IPS-20b (cell line): Measurements from ENCODE around the gene TRAF3.
"Not testable (repeated sequence)": the region's sequence is repeated elsewhere in the genome, so short reads cannot be mapped to it uniquely, and the experiment has no call there.

Experiments used
- H3K27ac ChIP-seq: one replicate; pipeline ENCODE4 v1.5.1; 2013; ENCODE audit warnings: low read length
- H3K27me3 ChIP-seq: 2 replicates; pipeline ENCODE4 v1.6.1; 2013; ENCODE audit warnings: mild to moderate bottlenecking, low read length, inconsistent platforms; ENCODE audit not compliant: insufficient read depth
- H3K36me3 ChIP-seq: 2 replicates; pipeline ENCODE4 v1.6.1; 2013; ENCODE audit warnings: low read depth, mild to moderate bottlenecking, inconsistent platforms, low read length, moderate library complexity; ENCODE audit not compliant: insufficient read depth
- H3K4me1 ChIP-seq: 2 replicates; pipeline ENCODE4 v1.6.1; 2013; ENCODE audit warnings: mild to moderate bottlenecking, control low read depth, inconsistent platforms, low read length, moderate library complexity; ENCODE audit not compliant: insufficient read depth
- H3K4me3 ChIP-seq: 2 replicates; pipeline ENCODE4 v1.5.1; 2013; ENCODE audit warnings: mild to moderate bottlenecking, low read length, inconsistent platforms
- H3K9ac ChIP-seq: 2 replicates; pipeline ENCODE4 v1.6.1; 2013; ENCODE audit warnings: low read depth, mild to moderate bottlenecking, inconsistent platforms, low read length, moderate library complexity
- H3K9me3 ChIP-seq: 2 replicates; pipeline ENCODE4 v1.6.1; 2013; ENCODE audit warnings: mild to moderate bottlenecking, low read depth, low read length, inconsistent platforms; ENCODE audit not compliant: insufficient read depth

Gene TRAF3

DNA sequence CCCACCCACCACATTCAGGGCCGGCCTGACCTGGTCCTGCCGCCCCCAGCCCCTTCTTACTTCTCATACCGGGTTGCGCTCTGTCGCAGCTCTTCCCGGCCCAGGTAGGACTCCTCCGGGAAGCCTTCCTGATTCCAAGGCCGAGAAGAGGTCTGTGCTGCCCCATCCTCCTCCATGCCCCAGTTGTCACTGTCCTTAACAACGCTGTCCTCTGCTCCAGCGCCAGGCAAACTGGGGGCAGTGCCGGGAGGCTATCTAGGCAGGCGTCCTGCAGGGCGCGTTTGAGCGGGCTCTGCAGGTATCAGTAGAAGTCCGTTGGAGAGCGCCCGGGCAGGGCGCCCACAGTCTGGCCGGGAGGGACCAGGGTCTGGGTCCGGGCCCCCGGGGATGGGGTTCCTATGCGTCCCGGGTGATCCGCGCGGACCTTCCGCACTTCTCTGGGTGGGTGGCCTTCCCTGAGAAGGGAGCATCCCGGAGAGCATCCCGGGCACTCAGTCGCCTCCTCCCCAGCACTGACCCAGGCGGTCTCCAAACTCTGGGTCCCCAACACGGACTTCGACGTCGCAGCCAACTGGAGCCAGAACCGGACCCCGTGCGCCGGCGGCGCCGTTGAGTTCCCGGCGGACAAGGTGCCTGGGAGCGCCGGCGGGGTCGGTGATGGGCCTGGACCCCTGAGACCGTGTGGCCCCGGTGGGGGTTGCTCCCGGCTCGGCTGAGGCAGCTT lies 146.1 kb downstream of the TRAF3 start:
- Histone ChIP-seq H3K27ac (no peak overlapping the region), H3K9me3 (no peaks in the 10 kb centered on the region), H3K9ac (no peak overlapping the region), H3K4me3 (peak overlapping the region; percentile 58), H3K4me1 (peaks cover 3% of the 10 kb centered on the region; the same call in 1 of the 2 replicates), H3K27me3 (peaks cover 81% of the 10 kb centered on the region), H3K36me3 (no peaks in the 10 kb centered on the region)

DNA sequence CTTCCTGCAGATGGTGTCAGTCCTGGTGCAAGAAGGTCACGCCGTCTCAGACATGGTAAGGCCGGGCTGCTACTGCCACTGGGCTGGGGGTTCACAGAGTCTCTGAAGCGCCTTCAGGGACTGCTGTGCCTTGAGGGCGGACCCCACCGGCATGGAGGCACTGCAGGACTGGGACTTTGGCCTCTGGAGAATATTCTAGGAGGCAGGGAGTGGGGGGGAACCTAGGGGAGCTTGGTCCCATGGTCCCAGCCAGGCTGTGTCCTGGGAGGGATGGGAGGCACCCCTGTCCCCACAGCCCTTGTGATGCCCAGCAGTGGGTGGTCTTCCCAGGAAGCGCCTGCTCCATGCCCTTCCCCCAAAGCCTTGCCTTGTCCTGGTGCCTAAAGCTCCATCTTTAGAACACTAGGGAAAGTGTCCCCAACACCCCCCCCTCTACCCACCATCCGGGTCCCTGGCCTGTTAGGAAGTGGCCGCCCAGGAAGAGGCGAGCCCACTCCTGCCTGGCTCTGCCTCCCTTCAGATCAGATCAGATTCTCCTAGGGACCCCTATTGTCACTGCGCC lies 146.8 kb downstream of the TRAF3 start:
- H3K27ac ChIP-seq, result no peak overlapping the region
- H3K4me3 ChIP-seq, result 0 out of 2 replicates have a peak overlapping the region, but pooled peaks have one; percentile 58
- no peak overlapping the region for H3K9ac ChIP-seq
- H3K27me3 ChIP-seq, result peaks cover 88% of the 10 kb centered on the region
- H3K36me3 ChIP-seq, result no peaks in the 10 kb centered on the region
- no peaks in the 10 kb centered on the region for H3K9me3 ChIP-seq
- peaks cover 3% of the 10 kb centered on the region; the same call in 1 of the 2 replicates for H3K4me1 ChIP-seq

DNA sequence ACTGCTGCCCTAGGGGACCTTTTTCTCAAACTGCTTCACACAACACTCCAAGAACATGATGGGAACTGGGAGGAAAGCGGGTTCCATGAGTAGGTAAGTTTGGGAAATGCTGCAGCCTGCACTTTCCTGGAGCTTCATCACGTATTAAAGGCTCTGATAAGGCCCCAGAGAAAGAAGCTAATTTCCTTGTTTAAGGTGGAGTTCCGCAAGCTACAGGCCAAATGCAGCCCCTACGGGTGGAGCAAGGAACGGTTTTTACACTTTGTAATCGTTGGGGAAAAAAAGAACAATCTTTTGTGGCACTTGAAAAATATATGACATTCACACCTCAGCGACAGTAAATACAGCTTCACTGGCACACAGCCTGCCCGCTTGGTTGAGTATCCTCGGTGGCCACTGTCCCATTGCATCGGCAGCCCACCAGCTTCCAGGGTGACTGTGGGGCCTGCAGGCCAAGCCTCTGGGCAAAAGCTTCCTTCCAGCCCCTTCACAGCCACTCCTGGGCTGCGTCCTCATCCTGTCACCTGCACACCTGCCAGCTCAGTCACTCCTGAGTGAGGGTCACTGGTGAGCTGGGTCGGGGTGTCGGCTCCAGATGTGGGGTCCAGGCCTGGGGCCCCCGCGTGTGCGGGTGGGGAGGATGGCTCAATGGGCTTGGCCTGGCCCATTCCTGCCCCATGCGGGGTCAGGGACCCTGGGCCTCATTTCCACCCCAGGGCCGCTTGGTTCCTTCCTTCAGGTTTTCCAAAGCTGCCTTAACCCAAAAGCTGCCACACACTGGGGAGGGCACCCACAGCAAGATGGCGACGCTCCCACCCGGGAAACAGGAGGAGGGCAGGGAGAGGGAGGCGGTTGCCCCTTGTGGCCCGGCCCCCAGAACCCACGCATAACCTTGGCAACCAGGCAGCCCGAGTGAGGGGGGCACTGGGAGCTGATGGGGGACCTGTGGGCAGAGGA lies 147.7 kb downstream of the TRAF3 start:
- Histone ChIP-seq H3K4me1 (peaks cover 3% of the 10 kb centered on the region; the same call in 1 of the 2 replicates), H3K36me3 (no peaks in the 10 kb centered on the region), H3K9ac (no peak overlapping the region), H3K27me3 (peaks cover 97% of the 10 kb centered on the region), H3K9me3 (no peaks in the 10 kb centered on the region), H3K4me3 (no peak overlapping the region), H3K27ac (no peak overlapping the region)

DNA sequence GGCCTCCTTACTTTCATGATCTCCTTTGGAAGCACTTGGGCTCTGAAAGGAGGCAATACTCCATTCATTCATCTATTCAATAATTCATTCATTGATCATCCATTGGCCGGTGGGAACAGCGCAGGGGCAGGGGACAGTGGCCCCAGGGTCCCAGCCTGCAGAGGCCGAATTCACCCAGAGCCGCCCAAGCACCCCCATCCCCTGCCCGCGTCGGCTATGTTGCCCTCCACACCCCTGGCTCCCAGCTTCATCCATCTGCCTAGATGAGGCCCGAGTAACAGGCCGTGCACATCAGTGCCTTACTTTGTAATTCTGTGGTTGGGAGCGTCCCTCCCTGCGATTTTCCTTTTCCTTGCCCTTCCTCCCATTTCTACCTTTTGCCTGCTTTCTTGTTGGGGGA lies 148.4 kb downstream of the TRAF3 start:
- Histone ChIP-seq H3K27me3 (peaks cover 100% of the 10 kb centered on the region), H3K4me1 (peaks cover 3% of the 10 kb centered on the region; the same call in 1 of the 2 replicates), H3K4me3 (no peak overlapping the region)

DNA sequence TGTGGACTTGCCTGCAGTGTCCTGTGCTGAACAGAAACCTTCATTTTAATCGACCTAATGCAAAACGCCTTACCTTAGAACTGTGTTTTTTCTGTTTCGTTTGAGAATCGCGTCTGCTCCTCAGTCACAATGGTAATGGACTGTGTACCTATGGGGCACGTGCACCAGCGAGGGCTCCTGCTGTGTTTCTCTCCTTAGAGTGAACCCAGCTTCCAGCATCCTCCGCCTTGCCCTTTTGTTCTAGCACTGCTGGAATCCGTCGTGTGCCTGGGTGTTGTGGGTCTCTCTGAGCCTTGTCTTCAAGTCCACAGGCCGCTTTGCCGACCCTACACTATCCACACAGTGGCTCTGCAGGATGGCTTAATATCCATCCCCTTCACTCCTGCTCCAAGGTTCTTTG lies 148.9 kb downstream of the TRAF3 start:
- Histone ChIP-seq H3K36me3 (no peaks in the 10 kb centered on the region), H3K27me3 (peaks cover 100% of the 10 kb centered on the region)

More for the DNA sequence above, 148.4 kb downstream of the TRAF3 start:
- Histone ChIP-seq H3K9me3 (no peaks in the 10 kb centered on the region), H3K27ac (no peak overlapping the region), H3K36me3 (no peaks in the 10 kb centered on the region), H3K9ac (no peak overlapping the region)

DNA sequence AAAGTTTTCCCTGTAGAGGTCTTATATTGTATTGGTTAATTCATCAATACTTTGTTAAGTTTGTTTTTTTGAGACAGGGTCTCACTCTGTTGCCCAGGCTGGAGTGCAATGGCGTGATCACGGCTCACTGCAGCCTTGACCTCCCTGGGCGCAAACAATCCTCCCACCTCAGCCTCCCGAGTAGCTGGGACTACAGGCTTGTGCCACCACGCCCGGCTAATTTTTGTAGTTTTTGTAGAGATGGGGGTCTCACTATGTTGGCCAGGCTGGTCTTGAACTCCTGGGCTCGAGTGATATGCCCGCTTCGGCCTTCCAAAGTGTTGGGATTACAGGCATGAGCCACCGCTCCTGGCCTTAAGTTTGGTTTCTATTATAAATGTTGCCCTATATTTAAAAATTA lies 149.6 kb downstream of the TRAF3 start:
- H3K27me3 ChIP-seq, result peaks cover 100% of the 10 kb centered on the region
- not testable (repeated sequence) for H3K36me3 ChIP-seq

More for the DNA sequence above, 148.9 kb downstream of the TRAF3 start:
- H3K4me1 ChIP-seq, result peaks cover 3% of the 10 kb centered on the region; the same call in 1 of the 2 replicates
- no peaks in the 10 kb centered on the region for H3K9me3 ChIP-seq
- no peak overlapping the region for H3K27ac ChIP-seq
- no peak overlapping the region for H3K4me3 ChIP-seq
- no peak overlapping the region for H3K9ac ChIP-seq

DNA sequence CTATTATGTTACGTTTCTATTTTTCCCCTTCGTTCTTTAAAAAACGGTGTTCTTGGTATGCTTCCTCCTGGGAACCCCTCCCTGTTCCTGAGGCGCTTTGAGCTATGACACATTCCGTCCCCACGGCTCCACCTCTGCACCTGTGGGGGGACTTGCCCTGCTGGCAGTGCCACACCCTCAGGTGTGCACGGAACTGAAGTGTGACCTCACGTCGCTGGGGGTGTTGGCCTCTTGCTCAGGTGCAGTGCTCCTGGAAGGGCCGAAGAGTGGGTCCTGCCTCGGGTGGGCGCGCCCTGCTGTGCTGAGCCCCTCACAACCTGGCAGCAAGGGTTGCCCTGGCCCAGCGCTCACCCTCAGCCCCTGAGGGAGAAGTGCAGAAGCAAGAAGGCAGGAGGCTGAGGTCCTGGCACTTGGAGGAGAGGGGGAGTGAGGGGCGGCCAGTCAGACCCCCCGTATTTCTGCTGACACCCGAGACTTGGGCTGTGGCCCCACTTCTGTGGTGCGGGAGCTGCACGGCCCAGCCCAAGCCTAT lies 150.2 kb downstream of the TRAF3 start:
- peaks cover 97% of the 10 kb centered on the region for H3K27me3 ChIP-seq
- peaks cover 3% of the 10 kb centered on the region; the same call in 1 of the 2 replicates for H3K4me1 ChIP-seq

More for the DNA sequence above, 149.6 kb downstream of the TRAF3 start:
- H3K9ac ChIP-seq, H3K9me3 ChIP-seq, H3K4me1 ChIP-seq, H3K27ac ChIP-seq, H3K4me3 ChIP-seq: not testable (repeated sequence)

DNA sequence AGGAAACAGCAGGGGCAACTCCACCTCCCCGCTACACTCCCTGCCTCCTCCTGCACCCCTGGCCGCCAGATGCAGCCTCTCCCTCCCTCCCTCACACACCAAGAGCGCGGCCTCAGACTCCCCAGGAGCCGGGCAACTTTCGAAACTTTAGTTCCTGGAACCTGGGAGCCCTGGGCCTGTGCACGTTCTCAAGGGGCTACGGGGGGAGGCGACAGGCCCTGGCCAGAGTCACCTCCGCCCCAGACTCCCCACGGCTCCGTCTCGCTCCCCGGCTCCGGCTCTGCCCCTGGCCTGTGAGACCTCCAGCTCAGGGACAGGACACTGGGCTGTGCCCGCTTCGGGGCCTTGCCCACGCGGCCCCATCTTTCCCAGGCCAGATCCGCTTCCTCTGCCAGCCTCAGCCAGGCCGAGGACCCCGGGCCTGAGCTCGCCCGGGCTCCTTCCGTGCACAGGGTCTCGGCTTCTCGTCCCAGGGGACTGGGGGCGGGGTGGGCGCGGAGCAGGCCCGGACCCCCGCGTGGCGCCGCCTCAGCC lies 150.7 kb downstream of the TRAF3 start:
- Histone ChIP-seq H3K4me1 (peaks cover 3% of the 10 kb centered on the region; the same call in 1 of the 2 replicates), H3K4me3 (peak overlapping the region; percentile 81), H3K36me3 (peaks cover 1% of the 10 kb centered on the region; the same call in 1 of the 2 replicates), H3K27ac (no peak overlapping the region), H3K27me3 (peaks cover 91% of the 10 kb centered on the region), H3K9me3 (no peaks in the 10 kb centered on the region), H3K9ac (peak overlapping the region; percentile 21; the same call in 1 of the 2 replicates)

More for the DNA sequence above, 150.2 kb downstream of the TRAF3 start:
- no peak overlapping the region for H3K9ac ChIP-seq
- peak overlapping the region; percentile 81; the same call in 1 of the 2 replicates for H3K4me3 ChIP-seq
- no peak overlapping the region for H3K27ac ChIP-seq
- no peaks in the 10 kb centered on the region for H3K9me3 ChIP-seq
- H3K36me3 ChIP-seq, result no peaks in the 10 kb centered on the region

DNA sequence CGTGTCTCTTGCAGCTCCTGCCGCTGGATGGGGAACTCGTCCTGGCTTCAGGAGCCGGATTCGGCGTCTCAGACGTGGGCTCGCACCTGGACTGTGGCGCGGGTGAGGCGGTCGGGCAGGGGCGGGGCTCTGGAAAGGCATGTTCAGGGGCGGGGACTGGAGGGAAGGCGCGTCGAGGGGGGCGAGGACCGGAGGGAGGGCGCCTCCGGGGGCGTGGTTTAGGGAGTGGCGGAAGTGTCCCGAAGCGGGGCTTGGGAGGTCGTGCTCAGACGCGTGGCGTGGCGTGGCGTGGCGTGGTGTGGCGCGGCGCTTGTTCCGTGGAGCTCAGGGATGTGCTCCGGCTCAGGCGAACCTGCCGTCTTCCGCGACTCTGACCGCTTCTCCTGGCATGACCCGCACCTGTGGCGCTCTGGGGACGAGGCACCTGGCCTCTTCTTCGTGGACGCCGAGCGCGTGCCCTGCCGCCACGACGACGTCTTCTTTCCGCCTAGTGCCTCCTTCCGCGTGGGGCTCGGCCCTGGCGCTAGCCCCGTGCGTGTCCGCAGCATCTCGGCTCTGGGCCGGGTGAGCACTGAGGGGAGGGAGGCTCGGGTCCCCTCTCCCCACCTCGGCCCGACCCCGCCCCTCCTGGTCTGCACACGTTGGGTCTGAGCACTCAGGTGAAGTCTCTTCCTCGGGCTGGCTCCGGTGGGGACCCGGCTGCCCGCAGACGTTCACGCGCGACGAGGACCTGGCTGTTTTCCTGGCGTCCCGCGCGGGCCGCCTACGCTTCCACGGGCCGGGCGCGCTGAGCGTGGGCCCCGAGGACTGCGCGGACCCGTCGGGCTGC lies 151.4 kb downstream of the TRAF3 start:
- Histone ChIP-seq H3K9me3 (no peaks in the 10 kb centered on the region), H3K9ac (peak overlapping the region; percentile 21; the same call in 1 of the 2 replicates), H3K27me3 (peaks cover 85% of the 10 kb centered on the region), H3K4me3 (peak overlapping the region; percentile 81), H3K36me3 (peaks cover 8% of the 10 kb centered on the region; the same call in 1 of the 2 replicates), H3K4me1 (peaks cover 3% of the 10 kb centered on the region; the same call in 1 of the 2 replicates), H3K27ac (no peak overlapping the region)
